ENCODE measurements around the gene ADAM10. TPM values are rescaled to one million over a fixed set of nuclear protein-coding genes. Genes with fewer than 3 reads are reported as not detected.

ADAM10 gene
- total RNA-seq, 1 donor from 2014 or later: 87.7 TPM

GRCh38 chr15:58595516-58596263 lies 153.8 kb downstream of the ADAM10 start:
- Mint-ChIP-seq H3K27me3 (no peaks in the 10 kb centered on the region), H3K9me3 (no peaks in the 10 kb centered on the region), H3K4me3 (no peak overlapping the region), H3K36me3 (ENCODE audit: low read depth) (peaks cover 53% of the 10 kb centered on the region), H3K27ac (no peak overlapping the region), H3K4me1 (no peaks in the 10 kb centered on the region)
- ChIA-PET POLR2A (no interaction called here), CTCF (no interaction called here)
- no peak for ATAC-seq (ENCODE audit: low read depth)
- intact Hi-C loops (cut with micrococcal nuclease): no loop called here
- no peak for DNase-seq
- TF ChIP-seq CTCF (IDR thresholded peaks at IDR 0.05): no peak

- POLR2A ChIA-PET: no interaction called here
- intact Hi-C loops (cut with micrococcal nuclease): no loop called here
Observed at GRCh38 chr15:58594898-58595297, 154.6 kb downstream of the ADAM10 start.

GRCh38 chr15:58593870-58594269 lies 155.6 kb downstream of the ADAM10 start:
- no peak overlapping the region for H3K4me3 Mint-ChIP-seq
- DNase-seq (no peak), ATAC-seq (ENCODE audit: low read depth) (no peak)
- intact Hi-C loops (cut with micrococcal nuclease): no loop called here
- H3K4me1 Mint-ChIP-seq: no peaks in the 10 kb centered on the region
- TF ChIP-seq CTCF (IDR thresholded peaks at IDR 0.05): no peak
- ChIA-PET POLR2A (no interaction called here), CTCF (no interaction called here)
- peaks cover 49% of the 10 kb centered on the region for H3K36me3 Mint-ChIP-seq (ENCODE audit: low read depth)
- H3K9me3 Mint-ChIP-seq: no peaks in the 10 kb centered on the region
- no peaks in the 10 kb centered on the region for H3K27me3 Mint-ChIP-seq
- no peak overlapping the region for H3K27ac Mint-ChIP-seq

More at GRCh38 chr15:58594898-58595297, 154.6 kb downstream of the ADAM10 start:
- Mint-ChIP-seq H3K27ac (no peak overlapping the region), H3K27me3 (no peaks in the 10 kb centered on the region), H3K36me3 (ENCODE audit: low read depth) (peaks cover 53% of the 10 kb centered on the region), H3K9me3 (no peaks in the 10 kb centered on the region), H3K4me1 (no peaks in the 10 kb centered on the region), H3K4me3 (no peak overlapping the region)
- no peak for TF ChIP-seq CTCF (IDR thresholded peaks at IDR 0.05)
- DNase-seq (no peak), ATAC-seq (ENCODE audit: low read depth) (no peak)
- CTCF ChIA-PET: no interaction called here

- DNase-seq (no peak), ATAC-seq (ENCODE audit: low read depth) (no peak)
- Mint-ChIP-seq H3K4me3 (no peak overlapping the region), H3K4me1 (no peaks in the 10 kb centered on the region), H3K9me3 (no peaks in the 10 kb centered on the region), H3K27me3 (no peaks in the 10 kb centered on the region), H3K36me3 (ENCODE audit: low read depth) (peaks cover 27% of the 10 kb centered on the region), H3K27ac (no peak overlapping the region)
- POLR2A ChIA-PET: no interaction called here
- TF ChIP-seq CTCF (IDR thresholded peaks at IDR 0.05): no peak
- CTCF ChIA-PET: no interaction called here
- intact Hi-C loops (cut with micrococcal nuclease): no loop called here
Observed at GRCh38 chr15:58590926-58591325, 158.6 kb downstream of the ADAM10 start.

GRCh38 chr15:58590236-58590635 lies 159.3 kb downstream of the ADAM10 start:
- Mint-ChIP-seq H3K27me3 (no peaks in the 10 kb centered on the region), H3K27ac (no peak overlapping the region), H3K9me3 (no peaks in the 10 kb centered on the region), H3K36me3 (ENCODE audit: low read depth) (peaks cover 20% of the 10 kb centered on the region), H3K4me3 (no peak overlapping the region), H3K4me1 (peaks cover 5% of the 10 kb centered on the region)
- no peak for DNase-seq
- intact Hi-C loops (cut with micrococcal nuclease): no loop called here
- TF ChIP-seq CTCF (IDR thresholded peaks at IDR 0.05): no peak
- CTCF ChIA-PET: no interaction called here
- ATAC-seq (ENCODE audit: low read depth): no peak
- POLR2A ChIA-PET: no interaction called here
